HEK293 (cell line): ENCODE results near the gene TCIRG1.

Experiments
- CTCF ChIA-PET: fragments of 350-600 bp; formaldehyde crosslinking; extraction: SDS; loops from one replicate; lab custom pipeline; 2021; ENCODE audit warnings: antibody characterized with exemption; lab: Yijun Ruan, JAX
- POLR2A ChIA-PET: fragments of 300-600 bp; formaldehyde crosslinking; extraction: SDS; loops from one replicate; lab custom pipeline; 2020; ENCODE audit warnings: antibody characterized with exemption, inconsistent platforms; lab: Yijun Ruan, JAX
- H3K27ac ChIP-seq: fragments of 200-500 bp; sonication (Bioruptor generic); 2 replicates; pipeline ENCODE4 v1.5.1; 2014; ENCODE audit warnings: low read depth, low read length, control low read depth, inconsistent platforms; ENCODE audit errors: extremely low read depth
- H3K36me3 ChIP-seq, 2 experiments: fragments of 200-500 bp in 1 of 2; sonication (Bioruptor generic) in 1 of 2; 1 replicate in 1 of 2; 2 replicates in 1 of 2; pipeline ENCODE4 v1.5.1; 2014 to 2017; ENCODE audit warnings: inconsistent platforms in 2 of 2, low read length in 2 of 2; ENCODE audit not compliant: control insufficient read depth in 2 of 2, insufficient read depth in 1 of 2
- H3K4me1 ChIP-seq: fragments of 200-500 bp; sonication (Bioruptor generic); 2 replicates; pipeline ENCODE4 v1.5.1; 2014; ENCODE audit warnings: mild to moderate bottlenecking, low read length, inconsistent platforms; ENCODE audit not compliant: control insufficient read depth, insufficient read depth
- H3K4me3 ChIP-seq: 2 replicates; pipeline ENCODE4 v1.5.1; 2011; ENCODE audit warnings: low read depth, mild to moderate bottlenecking, control low read depth, low read length, moderate library complexity
- H3K9me3 ChIP-seq: fragments of 200-500 bp; sonication (Bioruptor generic); 2 replicates; pipeline ENCODE4 v1.5.1; 2014; ENCODE audit warnings: low read depth, low read length, inconsistent platforms; ENCODE audit not compliant: control insufficient read depth, insufficient read depth
- HOXC10 ChIP-seq: sonication (generic); formaldehyde crosslinking; IDR thresholded peaks from 2 replicates; pipeline ENCODE4 v1.8.1; 2023; ENCODE audit warnings: mild to moderate bottlenecking, missing genetic modification reagents
- IKZF3 ChIP-seq: fragments of 450-650 bp; IDR thresholded peaks from 2 replicates; pipeline ENCODE4 v1.5.0; 2018; ENCODE audit warnings: missing biosample characterization, mild to moderate bottlenecking, missing genetic modification characterization, moderate library complexity
- KLF7 ChIP-seq: fragments of 450-650 bp; formaldehyde crosslinking; IDR thresholded peaks from 2 replicates; pipeline ENCODE4 v1.5.1; 2016; ENCODE audit warnings: missing biosample characterization, missing genetic modification characterization, borderline replicate concordance
- KLF8 ChIP-seq: fragments of 450-650 bp; formaldehyde crosslinking; IDR thresholded peaks from 2 replicates; pipeline ENCODE4 v1.5.1; 2016; ENCODE audit warnings: missing biosample characterization, missing genetic modification characterization
- PRDM1 ChIP-seq: fragments of 450-650 bp; formaldehyde crosslinking; IDR thresholded peaks from 2 replicates; pipeline ENCODE4; 2016; ENCODE audit warnings: missing biosample characterization, missing genetic modification characterization
- REPIN1 ChIP-seq: fragments of 450-650 bp; formaldehyde crosslinking; IDR thresholded peaks from 2 replicates; pipeline ENCODE4 v1.5.1; 2017; ENCODE audit warnings: missing biosample characterization, missing genetic modification characterization, low read depth
- SALL2 ChIP-seq: fragments of 450-650 bp; formaldehyde crosslinking; IDR thresholded peaks from 2 replicates; pipeline ENCODE4 v1.5.0; 2017; ENCODE audit warnings: missing biosample characterization, mild to moderate bottlenecking, missing genetic modification characterization, borderline replicate concordance
- ZNF112 ChIP-seq: fragments of 450-650 bp; formaldehyde crosslinking; IDR thresholded peaks from 2 replicates; pipeline ENCODE4 v1.5.0; 2017; ENCODE audit warnings: missing biosample characterization, missing genetic modification characterization
- ZNF19 ChIP-seq: fragments of 450-650 bp; formaldehyde crosslinking; IDR thresholded peaks from 2 replicates; pipeline ENCODE4; 2016; ENCODE audit warnings: missing biosample characterization, missing genetic modification characterization, low read depth
- ZNF2 ChIP-seq: fragments of 450-650 bp; formaldehyde crosslinking; IDR thresholded peaks from 2 replicates; pipeline ENCODE4 v1.5.1; 2016; ENCODE audit warnings: missing biosample characterization, missing genetic modification characterization
- ZNF37A ChIP-seq: fragments of 450-650 bp; IDR thresholded peaks from 2 replicates; pipeline ENCODE4 v1.5.1; 2018; ENCODE audit warnings: missing biosample characterization, missing genetic modification characterization
- ZNF391 ChIP-seq: fragments of 450-650 bp; formaldehyde crosslinking; IDR thresholded peaks from 2 replicates; pipeline ENCODE4 v1.5.1; 2016; ENCODE audit warnings: low read depth, missing biosample characterization, missing genetic modification characterization, borderline replicate concordance
- ZNF423 ChIP-seq: fragments of 450-650 bp; formaldehyde crosslinking; IDR thresholded peaks from 2 replicates; pipeline ENCODE4 v1.5.1; 2016; ENCODE audit warnings: missing biosample characterization, missing genetic modification characterization
- ZNF488 ChIP-seq: fragments of 450-650 bp; formaldehyde crosslinking; IDR thresholded peaks from 2 replicates; pipeline ENCODE4 v1.5.1; 2016; ENCODE audit warnings: missing biosample characterization, missing genetic modification characterization
- ZNF514 ChIP-seq: fragments of 450-650 bp; formaldehyde crosslinking; IDR thresholded peaks from 2 replicates; pipeline ENCODE4 v1.5.1; 2016; ENCODE audit warnings: missing biosample characterization, missing genetic modification characterization
- ZNF544 ChIP-seq: fragments of 450-650 bp; formaldehyde crosslinking; IDR thresholded peaks from 2 replicates; pipeline ENCODE4 v1.5.0; 2017; ENCODE audit warnings: missing biosample characterization, missing genetic modification characterization
- ZNF654 ChIP-seq: fragments of 450-650 bp; formaldehyde crosslinking; IDR thresholded peaks from 2 replicates; pipeline ENCODE4 v1.5.1; 2016; ENCODE audit warnings: low read depth, missing biosample characterization, missing genetic modification characterization
- ZNF747 ChIP-seq: fragments of 450-650 bp; formaldehyde crosslinking; IDR thresholded peaks from 2 replicates; pipeline ENCODE4 v1.5.1; 2016; ENCODE audit warnings: missing biosample characterization, missing genetic modification characterization
- ZNF768 ChIP-seq: fragments of 450-650 bp; formaldehyde crosslinking; IDR thresholded peaks from 2 replicates; pipeline ENCODE4 v1.5.1; 2018; ENCODE audit warnings: missing biosample characterization, mild to moderate bottlenecking, missing genetic modification characterization
- ZNF830 ChIP-seq: fragments of 450-650 bp; IDR thresholded peaks from 2 replicates; pipeline ENCODE4 v1.5.0; 2018; ENCODE audit warnings: missing biosample characterization, missing genetic modification characterization, low read depth, mild to moderate bottlenecking, moderate library complexity
- TF ChIP-seq, protein P1 (sequence below): fragments of 450-650 bp; formaldehyde crosslinking; IDR thresholded peaks from 2 replicates; pipeline ENCODE4 v1.5.1; 2017; ENCODE audit warnings: missing biosample characterization, mild to moderate bottlenecking, missing genetic modification characterization, moderate library complexity

Gene TCIRG1

GRCh38 chr11:68007498-68008380 lies 31.1 kb upstream of the TCIRG1 start:
- Histone ChIP-seq H3K9me3 (no peaks in the 10 kb centered on the region), H3K27ac (no peak overlapping the region), H3K4me1 (no peaks in the 10 kb centered on the region), H3K36me3 (no peaks in the 10 kb centered on the region), H3K4me3 (no peak overlapping the region)
- POLR2A ChIA-PET, result interaction anchor here (1.0 kb wide), 1 partner anchor 15 kb away, joined by 3 read pairs; no protein-coding TSS in a partner anchor
- CTCF ChIA-PET, result interaction anchor here (1.9 kb wide), 1 partner anchor 201 kb away, joined by 7 read pairs; no protein-coding TSS in a partner anchor
- TF ChIP-seq ZNF19 (tag by site-specific recombination) (no peak), ZNF514 (tag by site-specific recombination) (no peak)

DNA sequence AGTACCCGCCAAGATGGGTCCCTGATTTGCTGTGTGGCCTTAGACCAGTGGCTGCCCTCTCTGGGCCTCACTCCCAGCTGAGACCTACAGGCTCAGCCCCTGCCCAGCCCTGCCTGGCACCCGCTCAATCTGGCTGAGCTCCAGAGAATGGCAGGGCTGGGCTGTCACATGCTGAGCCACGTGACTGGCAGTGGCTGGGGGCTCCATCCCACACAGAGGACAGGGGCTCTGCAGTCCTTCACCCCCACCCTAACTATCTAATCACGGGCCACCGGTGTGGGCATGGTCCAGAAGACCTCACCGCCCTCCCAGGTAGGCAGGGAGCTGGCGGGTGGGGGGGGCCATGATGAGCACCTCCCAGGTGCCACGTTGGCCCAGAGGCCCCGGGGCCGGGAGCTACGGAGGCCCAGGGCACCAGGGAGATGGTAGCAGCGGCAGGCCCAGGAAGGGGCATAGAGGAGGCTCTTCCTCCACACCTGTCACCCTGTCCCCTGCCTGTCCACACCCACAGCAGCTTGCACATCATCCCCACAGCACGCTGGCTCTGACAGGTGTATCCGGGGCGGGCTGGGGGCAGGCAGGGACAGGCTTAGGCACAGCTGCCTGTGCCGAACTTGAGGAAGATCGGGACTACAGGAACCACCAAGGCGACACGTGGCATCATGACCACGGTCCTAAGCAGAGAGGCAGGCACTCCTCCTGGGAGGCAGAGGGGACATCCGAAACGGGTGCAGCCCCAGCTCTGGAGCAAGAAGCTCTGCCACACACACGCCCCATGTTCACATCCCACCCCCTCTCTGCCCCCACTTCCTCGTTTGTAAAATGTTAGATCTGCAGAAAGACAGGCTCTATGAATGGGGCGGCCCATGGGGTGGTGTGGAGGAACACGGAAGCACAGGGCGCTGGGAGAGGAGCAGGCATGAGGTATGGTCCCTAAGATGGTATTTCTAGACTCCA lies 30.2 kb upstream of the TCIRG1 start:
- CTCF ChIA-PET, result interaction anchor here (0.7 to 1.9 kb wide), 4 partner anchors 13 to 200 kb away, joined by 3 to 7 read pairs (median 5); no protein-coding TSS in a partner anchor
- Histone ChIP-seq H3K36me3 (no peaks in the 10 kb centered on the region), H3K27ac (no peak overlapping the region), H3K9me3 (no peaks in the 10 kb centered on the region), H3K4me1 (no peaks in the 10 kb centered on the region), H3K4me3 (no peak overlapping the region)
- POLR2A ChIA-PET, result interaction anchor here (1.0 to 1.3 kb wide), 2 partner anchors 14 to 30 kb away, joined by 3 read pairs; partner anchors contain the start of gene TCIRG1
- TF ChIP-seq ZNF768 (tag by site-specific recombination) (0 out of 2 replicates have a peak, but pooled peaks have one; percentile 31), HOXC10 (CRISPR knock-in tag) (no peak), ZNF391 (no peak)

DNA sequence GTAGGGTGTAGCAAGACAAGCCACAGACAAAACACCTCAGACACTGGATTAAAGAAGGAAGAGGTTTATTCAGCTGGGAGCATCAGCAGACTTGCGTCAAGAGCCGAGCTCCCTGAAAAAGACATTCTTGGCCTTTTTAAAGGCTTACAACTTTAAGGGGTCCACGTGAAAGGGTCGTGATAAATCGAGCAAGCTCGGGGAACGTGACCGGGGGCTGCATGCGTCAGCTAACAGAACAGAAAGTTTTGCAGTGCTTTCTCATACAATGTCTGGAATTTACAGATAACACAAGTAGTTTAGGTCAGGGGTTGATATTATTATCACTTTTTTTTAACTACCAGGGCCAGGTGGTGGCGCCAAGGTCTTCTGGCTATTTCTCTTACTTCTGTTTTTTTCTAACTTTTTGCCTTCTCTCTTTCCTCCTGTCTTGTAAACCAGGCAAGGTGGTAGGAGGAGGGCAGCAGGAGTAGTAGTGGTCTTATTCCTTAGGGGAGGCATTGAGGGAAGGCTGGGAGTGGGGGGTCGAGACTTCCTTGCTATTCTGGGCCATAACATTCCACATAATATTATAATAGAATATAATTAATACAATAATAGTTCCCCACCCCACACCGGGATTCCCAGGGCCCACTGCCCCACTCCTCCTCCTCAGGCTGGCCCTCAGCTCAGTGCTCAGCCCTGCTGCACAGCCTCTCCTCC lies 29.3 kb upstream of the TCIRG1 start:
- Histone ChIP-seq H3K27ac (no peak overlapping the region), H3K4me3 (no peak overlapping the region), H3K36me3 (no peaks in the 10 kb centered on the region), H3K9me3 (no peaks in the 10 kb centered on the region), H3K4me1 (no peaks in the 10 kb centered on the region)
- CTCF ChIA-PET, result interaction anchor here (0.8 to 1.9 kb wide), 7 partner anchors 12 to 199 kb away, joined by 3 to 7 read pairs (median 4); no protein-coding TSS in a partner anchor
- POLR2A ChIA-PET, result interaction anchor here (0.6 to 2.1 kb wide), 7 partner anchors 12 to 193 kb away, joined by 3 to 9 read pairs (median 4); partner anchors contain the start of genes NDUFS8 and TCIRG1
- TF ChIP-seq IKZF3 (tag by site-specific recombination) (no peak), REPIN1 (no peak), KLF7 (tag by site-specific recombination) (no peak), ZNF544 (no peak), ZNF112 (tag by site-specific recombination) (no peak), ZNF830 (tag by site-specific recombination) (no peak), PRDM1 (tag by site-specific recombination) (0 out of 2 replicates have a peak, but pooled peaks have one; percentile 17), ZNF488 (tag by site-specific recombination) (no peak), ZNF423 (tag by site-specific recombination) (no peak), ZNF2 (no peak), SALL2 (no peak), ZNF37A (tag by site-specific recombination) (no peak), ZNF747 (no peak), ZNF654 (peak; percentile 49), KLF8 (tag by site-specific recombination) (no peak)
- TF ChIP-seq, protein P1, sequence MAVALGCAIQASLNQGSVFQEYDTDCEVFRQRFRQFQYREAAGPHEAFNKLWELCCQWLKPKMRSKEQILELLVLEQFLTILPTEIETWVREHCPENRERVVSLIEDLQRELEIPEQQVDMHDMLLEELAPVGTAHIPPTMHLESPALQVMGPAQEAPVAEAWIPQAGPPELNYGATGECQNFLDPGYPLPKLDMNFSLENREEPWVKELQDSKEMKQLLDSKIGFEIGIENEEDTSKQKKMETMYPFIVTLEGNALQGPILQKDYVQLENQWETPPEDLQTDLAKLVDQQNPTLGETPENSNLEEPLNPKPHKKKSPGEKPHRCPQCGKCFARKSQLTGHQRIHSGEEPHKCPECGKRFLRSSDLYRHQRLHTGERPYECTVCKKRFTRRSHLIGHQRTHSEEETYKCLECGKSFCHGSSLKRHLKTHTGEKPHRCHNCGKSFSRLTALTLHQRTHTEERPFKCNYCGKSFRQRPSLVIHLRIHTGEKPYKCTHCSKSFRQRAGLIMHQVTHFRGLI (tag by site-specific recombination), result no peak
